ENCODE data around the gene SARNP. TPM values are rescaled to one million over a fixed set of nuclear protein-coding genes. Genes with fewer than 3 reads are reported as not detected.

SARNP gene
- total and polyA plus RNA-seq, 2 experiments from 2014 or later: 103 to 118 TPM

DNA sequence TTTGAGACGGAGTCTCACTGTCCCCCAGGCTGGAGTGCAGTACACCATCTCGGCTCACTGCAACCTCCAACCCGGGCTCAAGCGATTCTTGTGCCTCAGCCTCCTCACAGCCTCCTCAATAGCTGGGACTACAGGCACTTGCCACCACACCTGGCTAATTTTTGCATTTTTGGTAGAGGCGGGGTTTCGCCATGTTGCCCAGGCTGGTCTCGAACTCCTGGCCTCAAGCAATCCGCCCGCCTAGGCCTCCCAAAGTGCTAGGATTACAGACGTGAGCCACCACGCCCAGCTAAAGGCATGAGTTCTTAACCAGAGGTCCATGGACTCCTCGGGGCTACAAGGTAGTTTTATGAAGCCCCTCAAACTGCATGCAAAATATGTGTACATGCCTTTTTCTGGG, 2.1 kb downstream of the SARNP start:
- Histone ChIP-seq H3K4me1 (ENCODE audit: insufficient read depth) (peaks cover 8% of the 10 kb centered on the region), H2AFZ (no peak overlapping the region), H3K4me2 (peak overlapping the region; percentile 86), H3K27ac (no peak overlapping the region), H3K9me2 (replicated peaks; ENCODE audit: insufficient read depth) (no peaks in the 10 kb centered on the region), H3K79me2 (peaks cover 83% of the 10 kb centered on the region), H4K20me1 (ENCODE audit: insufficient read depth, poor library complexity, severe bottlenecking) (peaks cover 64% of the 10 kb centered on the region), H3K36me3 (replicated peaks; ENCODE audit: insufficient read depth, low read depth) (no peaks in the 10 kb centered on the region), H3K9me3 (ENCODE audit: low read depth) (no peaks in the 10 kb centered on the region), H3K27me3 (no peaks in the 10 kb centered on the region), H3K4me3 (no peak overlapping the region)
- DNase-seq (ENCODE audit: low spot score): no peak
- TF ChIP-seq EZH2phosphoT487 (IDR thresholded peaks at IDR 0.05; ENCODE audit: low read depth, severe bottlenecking, unreplicated experiment) (no peak), EZH2 (IDR thresholded peaks at IDR 0.05; ENCODE audit: borderline replicate concordance) (no peak)
- TF ChIP-seq, protein P1, sequence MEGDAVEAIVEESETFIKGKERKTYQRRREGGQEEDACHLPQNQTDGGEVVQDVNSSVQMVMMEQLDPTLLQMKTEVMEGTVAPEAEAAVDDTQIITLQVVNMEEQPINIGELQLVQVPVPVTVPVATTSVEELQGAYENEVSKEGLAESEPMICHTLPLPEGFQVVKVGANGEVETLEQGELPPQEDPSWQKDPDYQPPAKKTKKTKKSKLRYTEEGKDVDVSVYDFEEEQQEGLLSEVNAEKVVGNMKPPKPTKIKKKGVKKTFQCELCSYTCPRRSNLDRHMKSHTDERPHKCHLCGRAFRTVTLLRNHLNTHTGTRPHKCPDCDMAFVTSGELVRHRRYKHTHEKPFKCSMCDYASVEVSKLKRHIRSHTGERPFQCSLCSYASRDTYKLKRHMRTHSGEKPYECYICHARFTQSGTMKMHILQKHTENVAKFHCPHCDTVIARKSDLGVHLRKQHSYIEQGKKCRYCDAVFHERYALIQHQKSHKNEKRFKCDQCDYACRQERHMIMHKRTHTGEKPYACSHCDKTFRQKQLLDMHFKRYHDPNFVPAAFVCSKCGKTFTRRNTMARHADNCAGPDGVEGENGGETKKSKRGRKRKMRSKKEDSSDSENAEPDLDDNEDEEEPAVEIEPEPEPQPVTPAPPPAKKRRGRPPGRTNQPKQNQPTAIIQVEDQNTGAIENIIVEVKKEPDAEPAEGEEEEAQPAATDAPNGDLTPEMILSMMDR (IDR thresholded peaks at IDR 0.05; ENCODE audit: poor library complexity): no peak
- 89% methylated on average over 12 of the region's 12 CpGs for WGBS (ENCODE audit: low lambda C conversion rate, missing lambda C conversion rate)

DNA sequence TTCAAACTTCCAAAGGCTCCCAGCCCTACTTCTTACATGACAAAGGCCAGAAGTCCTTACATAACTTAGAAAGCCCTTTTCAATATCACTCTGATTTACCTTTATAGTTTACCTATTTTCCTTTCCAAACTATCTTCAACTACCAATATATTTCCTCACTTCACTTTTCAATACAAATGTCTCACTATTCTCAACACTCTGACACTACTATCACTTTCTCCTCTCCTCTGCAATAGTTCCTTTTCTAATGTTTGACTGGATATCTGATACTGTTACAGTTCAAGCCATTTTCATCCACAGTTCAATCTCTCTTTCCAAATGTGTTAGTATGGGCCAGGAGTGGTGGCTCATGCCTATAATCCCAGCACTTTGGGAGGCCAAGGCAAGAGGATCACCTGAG, 3.3 kb downstream of the SARNP start:
- H3K4me1 ChIP-seq (ENCODE audit: insufficient read depth): peaks cover 8% of the 10 kb centered on the region
- peaks cover 88% of the 10 kb centered on the region for H3K79me2 ChIP-seq
- TF ChIP-seq EZH2phosphoT487 (IDR thresholded peaks at IDR 0.05; ENCODE audit: low read depth, severe bottlenecking, unreplicated experiment) (no peak), EZH2 (IDR thresholded peaks at IDR 0.05; ENCODE audit: borderline replicate concordance) (no peak)
- TF ChIP-seq, protein P1 (IDR thresholded peaks at IDR 0.05; ENCODE audit: poor library complexity): no peak
- H2AFZ ChIP-seq: no peak overlapping the region
- no peaks in the 10 kb centered on the region for H3K9me3 ChIP-seq (ENCODE audit: low read depth)
- no peaks in the 10 kb centered on the region for H3K36me3 ChIP-seq (replicated peaks; ENCODE audit: insufficient read depth, low read depth)
- H3K27me3 ChIP-seq: no peaks in the 10 kb centered on the region
- H3K4me2 ChIP-seq: no peak overlapping the region
- DNase-seq (ENCODE audit: low spot score): no peak
- H3K9me2 ChIP-seq (replicated peaks; ENCODE audit: insufficient read depth): no peaks in the 10 kb centered on the region
- H4K20me1 ChIP-seq (ENCODE audit: insufficient read depth, poor library complexity, severe bottlenecking): peaks cover 71% of the 10 kb centered on the region
- no peak overlapping the region for H3K4me3 ChIP-seq
- no peak overlapping the region for H3K27ac ChIP-seq

DNA sequence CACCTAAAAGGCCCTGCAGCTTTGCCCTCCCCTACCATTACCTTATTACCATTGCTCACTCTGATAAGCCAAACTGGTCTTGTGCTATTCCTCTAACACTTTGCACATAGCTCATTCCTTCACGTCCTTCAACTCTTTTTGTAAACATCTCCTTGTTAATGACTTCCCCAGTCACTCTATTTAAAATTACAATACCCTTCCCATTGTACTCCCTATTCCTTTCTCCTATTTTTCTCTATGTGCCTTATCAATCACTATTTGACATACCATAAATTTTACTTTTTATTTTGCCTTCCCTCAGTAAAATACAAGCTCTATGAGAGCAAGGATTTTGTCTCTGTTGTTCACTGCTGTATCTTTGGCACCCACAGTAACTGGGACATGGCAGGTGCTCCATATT, 5.4 kb downstream of the SARNP start:
- Histone ChIP-seq H2AFZ (no peak overlapping the region), H3K4me3 (no peak overlapping the region), H3K4me2 (no peak overlapping the region), H3K4me1 (ENCODE audit: insufficient read depth) (peaks cover 8% of the 10 kb centered on the region), H3K9me2 (replicated peaks; ENCODE audit: insufficient read depth) (no peaks in the 10 kb centered on the region), H3K36me3 (replicated peaks; ENCODE audit: insufficient read depth, low read depth) (no peaks in the 10 kb centered on the region), H4K20me1 (ENCODE audit: insufficient read depth, poor library complexity, severe bottlenecking) (peaks cover 81% of the 10 kb centered on the region), H3K9me3 (ENCODE audit: low read depth) (no peaks in the 10 kb centered on the region), H3K27me3 (no peaks in the 10 kb centered on the region), H3K79me2 (peaks cover 100% of the 10 kb centered on the region), H3K27ac (no peak overlapping the region)
- TF ChIP-seq EZH2phosphoT487 (IDR thresholded peaks at IDR 0.05; ENCODE audit: low read depth, severe bottlenecking, unreplicated experiment): no peak
- TF ChIP-seq, protein P1 (IDR thresholded peaks at IDR 0.05; ENCODE audit: poor library complexity): no peak
- no peak for TF ChIP-seq EZH2 (IDR thresholded peaks at IDR 0.05; ENCODE audit: borderline replicate concordance)
- no peak for DNase-seq (ENCODE audit: low spot score)
- WGBS (ENCODE audit: low lambda C conversion rate, missing lambda C conversion rate): 56% methylated on average over 1 of the region's 1 CpG

DNA sequence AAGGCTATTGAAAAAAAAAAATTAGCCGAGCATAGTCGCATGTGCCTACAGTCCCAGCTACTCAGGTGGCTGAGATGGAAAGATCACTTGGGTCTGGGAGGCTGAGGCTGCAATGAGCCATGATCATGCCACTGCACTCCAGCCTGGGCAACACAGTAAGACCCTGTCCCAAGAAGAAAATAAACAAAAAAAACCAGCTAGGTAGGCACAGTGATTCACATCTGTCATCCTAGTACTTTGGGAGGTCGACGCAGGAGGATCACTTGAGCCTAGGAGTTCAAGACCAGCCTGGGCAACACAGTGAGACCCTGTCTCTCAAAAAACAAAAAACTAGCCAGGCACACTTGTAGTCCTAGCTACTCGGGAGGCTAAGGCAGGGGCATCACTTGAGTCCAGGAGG, 8.2 kb downstream of the SARNP start:
- Histone ChIP-seq H3K4me1 (ENCODE audit: insufficient read depth) (no peaks in the 10 kb centered on the region), H2AFZ (no peak overlapping the region), H4K20me1 (ENCODE audit: insufficient read depth, poor library complexity, severe bottlenecking) (peaks cover 80% of the 10 kb centered on the region), H3K4me2 (no peak overlapping the region), H3K79me2 (peaks cover 100% of the 10 kb centered on the region), H3K9me2 (replicated peaks; ENCODE audit: insufficient read depth) (no peaks in the 10 kb centered on the region), H3K36me3 (replicated peaks; ENCODE audit: insufficient read depth, low read depth) (no peaks in the 10 kb centered on the region), H3K27ac (no peak overlapping the region), H3K9me3 (ENCODE audit: low read depth) (no peaks in the 10 kb centered on the region), H3K4me3 (no peak overlapping the region), H3K27me3 (no peaks in the 10 kb centered on the region)
- no peak for DNase-seq (ENCODE audit: low spot score)
- TF ChIP-seq EZH2 (IDR thresholded peaks at IDR 0.05; ENCODE audit: borderline replicate concordance) (no peak), EZH2phosphoT487 (IDR thresholded peaks at IDR 0.05; ENCODE audit: low read depth, severe bottlenecking, unreplicated experiment) (no peak)
- TF ChIP-seq, protein P1 (IDR thresholded peaks at IDR 0.05; ENCODE audit: poor library complexity): no peak
- 89% methylated on average over 5 of the region's 5 CpGs for whole genome bisulfite sequencing (ENCODE audit: low lambda C conversion rate, missing lambda C conversion rate)

All from hepatocyte (in vitro differentiated cells).